ENCODE measurements around the gene SLC10A2.

DNA sequence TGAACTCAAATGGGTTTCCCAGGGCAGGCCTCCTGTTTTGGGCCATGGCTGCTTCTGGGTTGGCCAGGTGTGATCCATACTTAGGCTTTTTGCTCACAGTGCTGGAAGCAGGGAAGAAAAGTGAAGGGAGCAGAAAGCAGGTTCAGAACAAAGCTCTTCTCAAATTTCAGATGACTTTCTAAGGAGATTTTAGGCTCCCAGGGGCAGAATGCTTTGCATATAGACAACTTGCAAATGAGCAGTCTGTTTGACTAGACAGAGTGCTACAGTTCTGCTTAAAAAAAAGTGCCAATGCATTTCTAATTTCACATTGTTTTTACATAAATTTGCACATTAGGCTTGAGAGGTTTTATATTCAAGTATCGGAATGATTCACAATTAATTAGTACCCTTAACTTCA is 2.6 kb upstream of the SLC10A2 start:
- no peak for TF ChIP-seq EZH2 (IDR thresholded peaks at IDR 0.05; ENCODE audit: borderline replicate concordance, low read length)
- TF ChIP-seq, protein P1, sequence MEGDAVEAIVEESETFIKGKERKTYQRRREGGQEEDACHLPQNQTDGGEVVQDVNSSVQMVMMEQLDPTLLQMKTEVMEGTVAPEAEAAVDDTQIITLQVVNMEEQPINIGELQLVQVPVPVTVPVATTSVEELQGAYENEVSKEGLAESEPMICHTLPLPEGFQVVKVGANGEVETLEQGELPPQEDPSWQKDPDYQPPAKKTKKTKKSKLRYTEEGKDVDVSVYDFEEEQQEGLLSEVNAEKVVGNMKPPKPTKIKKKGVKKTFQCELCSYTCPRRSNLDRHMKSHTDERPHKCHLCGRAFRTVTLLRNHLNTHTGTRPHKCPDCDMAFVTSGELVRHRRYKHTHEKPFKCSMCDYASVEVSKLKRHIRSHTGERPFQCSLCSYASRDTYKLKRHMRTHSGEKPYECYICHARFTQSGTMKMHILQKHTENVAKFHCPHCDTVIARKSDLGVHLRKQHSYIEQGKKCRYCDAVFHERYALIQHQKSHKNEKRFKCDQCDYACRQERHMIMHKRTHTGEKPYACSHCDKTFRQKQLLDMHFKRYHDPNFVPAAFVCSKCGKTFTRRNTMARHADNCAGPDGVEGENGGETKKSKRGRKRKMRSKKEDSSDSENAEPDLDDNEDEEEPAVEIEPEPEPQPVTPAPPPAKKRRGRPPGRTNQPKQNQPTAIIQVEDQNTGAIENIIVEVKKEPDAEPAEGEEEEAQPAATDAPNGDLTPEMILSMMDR (IDR thresholded peaks at IDR 0.05; ENCODE audit: low read length), result no peak
